HCT116 (cell line): ENCODE data around the gene TEX261. TPM values are rescaled to one million over a fixed set of nuclear protein-coding genes. Genes with fewer than 3 reads are reported as not detected.
A peak's percentile ranks its signal among the peaks of the same experiment; 100 is the strongest.

Source experiments
- ATAC-seq: fragments of 200-7000 bp; cut with Tn5 transposase; 2 replicates; pipeline ENCODE4 v1.9.1; 2020; ENCODE audit warnings: mild to moderate bottlenecking, moderate library complexity
- BruUV-seq: library from RNA; stranded (reverse); fragments of 400-500 nt; replicated peaks from 2 replicates; lab custom pipeline; 2021; lab: Mats Ljungman, UMichigan
- CTCF ChIA-PET: fragments of 300-600 bp; sonication (Branson Sonifier 250); formaldehyde crosslinking; loops from one replicate; lab custom pipeline; 2021; ENCODE audit warnings: antibody characterized with exemption; lab: Charles Lee
- POLR2A ChIA-PET: fragments of 300-600, 350-600 bp; sonication (Branson Sonifier 250); formaldehyde crosslinking; loops from one replicate; lab custom pipeline; 2021; ENCODE audit warnings: antibody characterized with exemption; lab: Charles Lee
- RAD21 ChIA-PET, 2 experiments: fragments of 300-600 bp; sonication (Branson Sonifier 250); formaldehyde crosslinking; loops; one replicate each; lab custom pipeline; 2023; ENCODE audit warnings: low total read pairs in 2 of 2; ENCODE audit not compliant: uncharacterized antibody in 2 of 2, unreplicated experiment in 2 of 2, low non-redundant PET in 1 of 2; lab: Charles Lee
- DNase-seq: peaks from one replicate; pipeline ENCODE4 v3.0.0-alpha.2; 2010; ENCODE audit warnings: low read depth, low spot score
- H2AFZ ChIP-seq: fragments of 200-600 bp; shearing (Covaris generic), sonication (generic); 2 replicates; pipeline ENCODE4 v1.6.1; 2017; ENCODE audit warnings: low read depth, mixed run types, mixed read lengths, antibody characterized with exemption, low read length; ENCODE audit not compliant: poor library complexity, severe bottlenecking
- H3K27ac ChIP-seq: 2 replicates; pipeline ENCODE4 v1.5.1; 2012; ENCODE audit warnings: low read depth, low read length
- H3K27me3 ChIP-seq: fragments of 200-600 bp; sonication (generic); 2 replicates; pipeline ENCODE4 v1.6.1; 2016; ENCODE audit warnings: mixed run types, low read length, mixed read lengths; ENCODE audit not compliant: insufficient read depth
- H3K36me3 ChIP-seq, 2 experiments: fragments of 200-500 bp in 1 of 2; fragments of 200-600 bp in 1 of 2; sonication (Bioruptor generic) in 1 of 2; sonication (generic) in 1 of 2; 2 replicates each; pipeline versions ENCODE4 v1.5.1 to v1.6.1; 2014 to 2016; ENCODE audit warnings: low read length in 2 of 2, inconsistent platforms in 1 of 2, mixed read lengths in 1 of 2, mixed run types in 1 of 2; ENCODE audit not compliant: insufficient read depth in 2 of 2, control insufficient read depth in 1 of 2
- H3K4me1 ChIP-seq, 2 experiments: fragments of 200-600 bp in 1 of 2; sonication (generic) in 1 of 2; 2 replicates each; pipeline versions ENCODE4 v1.5.1 to v1.6.1; 2012 to 2017; ENCODE audit warnings: low read length in 2 of 2, inconsistent platforms in 1 of 2, mild to moderate bottlenecking in 1 of 2, mixed read lengths in 1 of 2, mixed run types in 1 of 2, moderate library complexity in 1 of 2; ENCODE audit not compliant: insufficient read depth in 2 of 2, control insufficient read depth in 1 of 2
- H3K4me2 ChIP-seq: fragments of 200-600 bp; sonication (generic); 2 replicates; pipeline ENCODE4 v1.6.1; 2017; ENCODE audit warnings: mixed run types, low read length, mixed read lengths
- H3K4me3 ChIP-seq, 2 experiments: fragments of 200-600 bp in 1 of 2; sonication (generic) in 1 of 2; replicated peaks in 1 of 2; 2 replicates each; pipeline ENCODE4 v1.5.1; 2011 to 2016; ENCODE audit warnings: low read length in 2 of 2, control low read depth in 1 of 2, low read depth in 1 of 2, mild to moderate bottlenecking in 1 of 2, mixed read lengths in 1 of 2, mixed run types in 1 of 2
- H3K79me2 ChIP-seq: fragments of 200-600 bp; sonication (generic); 2 replicates; pipeline ENCODE4 v1.6.1; 2017; ENCODE audit warnings: mild to moderate bottlenecking, mixed run types, low read length, moderate library complexity, mixed read lengths; ENCODE audit not compliant: insufficient read depth
- H3K9ac ChIP-seq: fragments of 200-600 bp; sonication (generic); 2 replicates; pipeline ENCODE4 v1.6.1; 2016; ENCODE audit warnings: low read length, mixed read lengths
- H3K9me2 ChIP-seq: fragments of 200-600 bp; sonication (generic), shearing (Covaris generic); 2 replicates; pipeline ENCODE4 v1.6.1; 2017; ENCODE audit warnings: mixed run types, mild to moderate bottlenecking, moderate library complexity; ENCODE audit not compliant: insufficient read depth
- H3K9me3 ChIP-seq, 2 experiments: fragments of 200-500 bp in 1 of 2; fragments of 200-600 bp in 1 of 2; sonication (Bioruptor generic) in 1 of 2; sonication (generic) in 1 of 2; 2 replicates each; pipeline ENCODE4 v1.6.1; 2014 to 2017; ENCODE audit warnings: low read length in 2 of 2, mixed read lengths in 2 of 2, inconsistent platforms in 1 of 2, low read depth in 1 of 2, mild to moderate bottlenecking in 1 of 2, mixed run types in 1 of 2, moderate library complexity in 1 of 2; ENCODE audit not compliant: control insufficient read depth in 1 of 2, insufficient read depth in 1 of 2
- H4K20me1 ChIP-seq: fragments of 200-600 bp; sonication (generic), shearing (Covaris generic); 2 replicates; pipeline ENCODE4 v1.6.1; 2017; ENCODE audit warnings: mixed run types, mild to moderate bottlenecking, moderate library complexity; ENCODE audit not compliant: insufficient read depth
- EZH2 ChIP-seq: fragments of 200-600 bp; sonication (generic); IDR thresholded peaks from 2 replicates; pipeline ENCODE4 v1.6.1; 2017; ENCODE audit warnings: antibody characterized with exemption, mixed run types
- JUND ChIP-seq: IDR thresholded peaks from 2 replicates; pipeline ENCODE4 v1.6.1; 2012
- MAX ChIP-seq: IDR thresholded peaks from 2 replicates; pipeline ENCODE4 v1.6.1; 2012
- POLR2A ChIP-seq: IDR thresholded peaks from 2 replicates; pipeline ENCODE4 v1.7.0; 2011; ENCODE audit warnings: borderline replicate concordance; ENCODE audit not compliant: insufficient read depth, insufficient read length; ENCODE audit errors: extremely low read depth
- RAD21 ChIP-seq: IDR thresholded peaks from 2 replicates; pipeline ENCODE4 v1.6.1; 2012; ENCODE audit warnings: low read depth, mild to moderate bottlenecking
- SP1 ChIP-seq: IDR thresholded peaks from 2 replicates; pipeline ENCODE4 v1.6.1; 2012; ENCODE audit warnings: low read depth
- ZFX ChIP-seq: fragments of 450-650 bp; IDR thresholded peaks from 2 replicates; pipeline ENCODE4 v1.6.1; 2017
- ZNF274 ChIP-seq: fragments of 200-500 bp; sonication (Bioruptor generic); IDR thresholded peaks from 2 replicates; pipeline ENCODE4 v1.6.1; 2014; ENCODE audit warnings: mild to moderate bottlenecking, low read depth, low read length, inconsistent platforms
- intact Hi-C: fragments of 100-400 bp; cut with micrococcal nuclease; formaldehyde crosslinking; loops from 2 replicates; pipeline ENCODE4 v1.10.0; 2022
- total RNA-seq: library from RNA; stranded (reverse); gene quantifications from one replicate; pipeline ENCODE4 v1.2.1, GENCODE V29; 2021; ENCODE audit not compliant: unreplicated experiment
- TF ChIP-seq, protein P1 (sequence below), 3 experiments: fragments of 200-600 bp in 1 of 3; sonication (generic) in 1 of 3; IDR thresholded peaks in 2 of 3; conservative IDR thresholded peaks in 1 of 3; 2 replicates each; pipeline ENCODE4 v1.5.1; 2012 to 2017; ENCODE audit warnings: low read depth in 2 of 3, low read length in 2 of 3, antibody characterized with exemption in 1 of 3, borderline replicate concordance in 1 of 3, control low read depth in 1 of 3, mild to moderate bottlenecking in 1 of 3, mixed read lengths in 1 of 3, mixed run types in 1 of 3, moderate library complexity in 1 of 3; ENCODE audit not compliant: insufficient read depth in 1 of 3
- TF ChIP-seq, protein P2 (sequence below): IDR thresholded peaks from 2 replicates; pipeline ENCODE4 v1.6.1; 2012; ENCODE audit warnings: low read depth

Gene TEX261
- total RNA-seq, 1 experiment from 2014 or later: 37.9 TPM

GRCh38 chr2:70965506-70965905 lies 29.2 kb downstream of the TEX261 start:
- H3K9ac ChIP-seq: no peak overlapping the region
- peak overlapping the region; percentile 85 for H3K4me2 ChIP-seq
- POLR2A ChIA-PET: no interaction called here
- H3K4me1 ChIP-seq: peaks cover 4 to 12% of the 10 kb centered on the region in 2 experiments; a peak in 3 of 4 replicates
- no peak overlapping the region for H3K27ac ChIP-seq
- no peaks in the 10 kb centered on the region for H3K9me2 ChIP-seq
- no peaks in the 10 kb centered on the region for H3K27me3 ChIP-seq
- DNase-seq (no peak), ATAC-seq (0 out of 2 replicates have a peak, but pooled peaks have one; percentile 9)
- CTCF ChIA-PET: interaction anchor here (1.1 to 4.0 kb wide), 3 partner anchors 10 to 36 kb away, joined by 3 to 26 read pairs (median 3); no protein-coding TSS in a partner anchor
- H2AFZ ChIP-seq: peak overlapping the region; percentile 97
- TF ChIP-seq RAD21 (no peak), POLR2A (no peak), JUND (no peak), ZFX (no peak), ZNF274 (no peak), EZH2 (no peak), MAX (no peak), SP1 (no peak)
- TF ChIP-seq, protein P1, sequence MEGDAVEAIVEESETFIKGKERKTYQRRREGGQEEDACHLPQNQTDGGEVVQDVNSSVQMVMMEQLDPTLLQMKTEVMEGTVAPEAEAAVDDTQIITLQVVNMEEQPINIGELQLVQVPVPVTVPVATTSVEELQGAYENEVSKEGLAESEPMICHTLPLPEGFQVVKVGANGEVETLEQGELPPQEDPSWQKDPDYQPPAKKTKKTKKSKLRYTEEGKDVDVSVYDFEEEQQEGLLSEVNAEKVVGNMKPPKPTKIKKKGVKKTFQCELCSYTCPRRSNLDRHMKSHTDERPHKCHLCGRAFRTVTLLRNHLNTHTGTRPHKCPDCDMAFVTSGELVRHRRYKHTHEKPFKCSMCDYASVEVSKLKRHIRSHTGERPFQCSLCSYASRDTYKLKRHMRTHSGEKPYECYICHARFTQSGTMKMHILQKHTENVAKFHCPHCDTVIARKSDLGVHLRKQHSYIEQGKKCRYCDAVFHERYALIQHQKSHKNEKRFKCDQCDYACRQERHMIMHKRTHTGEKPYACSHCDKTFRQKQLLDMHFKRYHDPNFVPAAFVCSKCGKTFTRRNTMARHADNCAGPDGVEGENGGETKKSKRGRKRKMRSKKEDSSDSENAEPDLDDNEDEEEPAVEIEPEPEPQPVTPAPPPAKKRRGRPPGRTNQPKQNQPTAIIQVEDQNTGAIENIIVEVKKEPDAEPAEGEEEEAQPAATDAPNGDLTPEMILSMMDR (IDR thresholded peaks at IDR 0.05 in 2 of 3, conservative IDR thresholded peaks at IDR 0.05 in 1 of 3; ENCODE audit: borderline replicate concordance in 1 of 3, insufficient read depth in 1 of 3, low read depth in 2 of 3, low read length in 2 of 3): no peak
- TF ChIP-seq, protein P2, sequence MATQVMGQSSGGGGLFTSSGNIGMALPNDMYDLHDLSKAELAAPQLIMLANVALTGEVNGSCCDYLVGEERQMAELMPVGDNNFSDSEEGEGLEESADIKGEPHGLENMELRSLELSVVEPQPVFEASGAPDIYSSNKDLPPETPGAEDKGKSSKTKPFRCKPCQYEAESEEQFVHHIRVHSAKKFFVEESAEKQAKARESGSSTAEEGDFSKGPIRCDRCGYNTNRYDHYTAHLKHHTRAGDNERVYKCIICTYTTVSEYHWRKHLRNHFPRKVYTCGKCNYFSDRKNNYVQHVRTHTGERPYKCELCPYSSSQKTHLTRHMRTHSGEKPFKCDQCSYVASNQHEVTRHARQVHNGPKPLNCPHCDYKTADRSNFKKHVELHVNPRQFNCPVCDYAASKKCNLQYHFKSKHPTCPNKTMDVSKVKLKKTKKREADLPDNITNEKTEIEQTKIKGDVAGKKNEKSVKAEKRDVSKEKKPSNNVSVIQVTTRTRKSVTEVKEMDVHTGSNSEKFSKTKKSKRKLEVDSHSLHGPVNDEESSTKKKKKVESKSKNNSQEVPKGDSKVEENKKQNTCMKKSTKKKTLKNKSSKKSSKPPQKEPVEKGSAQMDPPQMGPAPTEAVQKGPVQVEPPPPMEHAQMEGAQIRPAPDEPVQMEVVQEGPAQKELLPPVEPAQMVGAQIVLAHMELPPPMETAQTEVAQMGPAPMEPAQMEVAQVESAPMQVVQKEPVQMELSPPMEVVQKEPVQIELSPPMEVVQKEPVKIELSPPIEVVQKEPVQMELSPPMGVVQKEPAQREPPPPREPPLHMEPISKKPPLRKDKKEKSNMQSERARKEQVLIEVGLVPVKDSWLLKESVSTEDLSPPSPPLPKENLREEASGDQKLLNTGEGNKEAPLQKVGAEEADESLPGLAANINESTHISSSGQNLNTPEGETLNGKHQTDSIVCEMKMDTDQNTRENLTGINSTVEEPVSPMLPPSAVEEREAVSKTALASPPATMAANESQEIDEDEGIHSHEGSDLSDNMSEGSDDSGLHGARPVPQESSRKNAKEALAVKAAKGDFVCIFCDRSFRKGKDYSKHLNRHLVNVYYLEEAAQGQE: no peak
- H3K79me2 ChIP-seq: no peaks in the 10 kb centered on the region
- no peaks in the 10 kb centered on the region for H4K20me1 ChIP-seq
- H3K36me3 ChIP-seq: no peaks in the 10 kb centered on the region
- intact Hi-C loops: no loop called here
- H3K9me3 ChIP-seq: no peaks in the 10 kb centered on the region
- H3K4me3 ChIP-seq: peak overlapping the region; percentile 37 to 49; a peak in 3 of 4 replicates
- BruUV-seq: no TSS peak
- RAD21 ChIA-PET: interaction anchor here in 1 of 2 experiments (0.7 to 0.8 kb wide), 2 partner anchors 9 to 92 kb away, joined by 3 to 4 read pairs; no protein-coding TSS in a partner anchor
